ENCODE data around the gene IDH3G.
"Not testable (repeated sequence)": the region's sequence is repeated elsewhere in the genome, so short reads cannot be mapped to it uniquely, and the experiment has no call there.

IDH3G gene

DNA sequence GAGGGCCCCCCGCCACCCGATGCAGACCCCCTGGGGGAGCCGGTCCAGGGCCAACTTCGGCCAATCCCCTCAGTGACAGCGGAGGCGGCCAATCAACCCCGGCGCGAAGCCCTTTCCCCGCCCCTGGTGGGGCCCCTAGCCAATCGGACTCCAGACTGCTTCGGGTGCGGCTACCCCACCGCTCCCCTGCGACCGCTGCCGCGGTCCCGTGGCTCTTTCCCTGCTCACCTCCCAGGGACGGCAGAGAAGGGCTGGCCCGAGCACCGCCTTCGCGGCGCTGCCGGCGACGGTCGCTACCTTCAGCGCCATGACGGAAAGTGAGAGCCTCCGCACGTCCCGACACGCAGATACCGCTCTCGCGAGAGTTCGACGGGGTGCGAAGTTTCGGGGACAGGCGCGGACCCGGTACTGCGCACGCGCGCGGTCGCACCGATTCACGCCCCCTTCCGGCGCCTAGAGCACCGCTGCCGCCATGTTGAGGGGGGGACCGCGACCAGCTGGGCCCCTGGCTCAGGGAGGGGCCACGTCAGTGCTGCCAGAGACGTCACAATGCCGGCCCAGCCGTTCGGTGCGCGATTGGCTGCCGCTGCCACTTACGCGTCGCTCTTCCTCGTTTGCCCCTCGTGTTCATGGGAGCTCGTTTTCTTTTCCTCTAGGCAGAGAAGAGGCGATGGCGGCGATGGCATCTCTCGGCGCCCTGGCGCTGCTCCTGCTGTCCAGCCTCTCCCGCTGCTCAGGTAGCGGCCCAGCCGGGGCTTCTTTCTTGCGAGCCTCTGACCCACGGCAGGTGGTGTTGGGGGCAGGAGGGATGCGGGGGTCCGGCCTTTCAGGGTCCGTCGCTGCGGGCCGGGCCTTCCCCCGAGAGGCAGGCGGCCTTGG lies at the start of gene IDH3G, which contains the start of gene SSR4:
Gene IDH3G, minus strand, starts transcription at position 358 of the 879 bp plus-strand sequence. Its CDS starts 49 bp downstream, at position 309.
Gene SSR4, plus strand, starts transcription at position 651 of the 879 bp plus-strand sequence. Its CDS starts 20 bp downstream, at position 671.
- FAIRE-seq: peak; percentile 96

GRCh38 chrX:153836921-153837320 lies 42.7 kb upstream of the IDH3G start:
- no peak for FAIRE-seq

GRCh38 chrX:153832728-153833127 lies 38.6 kb upstream of the IDH3G start:
- FAIRE-seq: no peak

GRCh38 chrX:153831429-153832150 lies 37.4 kb upstream of the IDH3G start:
- FAIRE-seq: no peak

- no peak for FAIRE-seq
Measured at GRCh38 chrX:153830640-153831428, 36.7 kb upstream of the IDH3G start.

DNA sequence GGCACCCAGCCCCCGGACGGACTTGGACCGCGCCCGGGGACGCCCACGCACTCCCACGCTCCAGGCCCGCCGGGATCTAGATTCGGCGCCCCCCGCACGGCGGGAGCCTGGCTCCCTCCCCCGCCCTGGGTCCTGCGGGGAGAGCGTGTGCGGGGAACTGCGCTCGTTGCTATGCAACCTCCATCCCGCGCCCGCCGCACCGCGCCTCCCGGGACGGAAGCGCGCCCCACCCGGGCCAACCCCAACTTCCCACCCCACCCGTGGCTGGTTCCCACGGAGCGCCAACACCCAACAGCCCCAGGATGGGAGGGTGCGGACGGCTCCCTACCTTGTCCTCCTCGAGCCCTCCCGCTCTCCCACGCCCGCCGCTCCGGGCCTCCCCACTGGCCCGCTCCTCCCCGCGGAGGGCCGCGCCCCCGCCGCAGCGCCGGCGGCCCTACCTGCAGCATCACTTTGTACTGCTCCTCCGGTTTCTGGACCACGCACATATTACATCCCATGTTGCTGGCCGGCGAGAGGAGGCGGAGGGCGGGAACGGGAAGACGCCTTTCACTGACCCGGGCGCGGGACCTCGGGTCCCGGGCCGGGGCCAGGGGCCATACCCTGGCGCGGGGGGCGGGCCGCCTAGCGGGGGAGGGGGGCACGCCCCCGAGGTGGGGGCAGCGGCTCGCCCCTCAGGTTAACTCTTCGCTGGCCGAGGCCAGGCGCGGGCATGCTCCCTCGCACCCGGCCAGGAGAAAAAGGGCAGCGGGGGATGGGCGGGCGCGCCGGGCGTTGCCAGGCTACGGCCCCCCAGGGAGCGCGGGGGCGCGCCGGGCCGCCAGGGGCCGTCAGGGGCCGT lies 35.8 kb upstream of the IDH3G start, which contains the start of gene PDZD4:
Gene PDZD4, minus strand, starts transcription at position 746 of the 841 bp plus-strand sequence. Its CDS starts 246 bp downstream, at position 500.
- FAIRE-seq: no peak

DNA sequence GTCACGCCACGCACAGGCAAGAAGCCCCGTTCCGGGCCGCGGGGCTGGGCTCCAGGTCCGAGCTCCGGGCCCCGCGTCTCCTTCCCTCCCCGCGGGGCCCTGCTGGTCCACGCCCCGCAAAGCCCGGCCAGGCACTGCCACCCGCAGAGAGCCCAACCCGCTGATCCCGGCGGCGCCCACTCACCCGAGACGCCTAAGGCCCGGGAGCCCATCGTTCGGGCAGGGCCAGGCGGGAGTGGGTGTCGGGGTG lies 35.3 kb upstream of the IDH3G start:
- FAIRE-seq: no peak

GRCh38 chrX:153828723-153829548 lies 34.8 kb upstream of the IDH3G start:
- FAIRE-seq: no peak

GRCh38 chrX:153828308-153828707 lies 34.1 kb upstream of the IDH3G start:
- no peak for FAIRE-seq

DNA sequence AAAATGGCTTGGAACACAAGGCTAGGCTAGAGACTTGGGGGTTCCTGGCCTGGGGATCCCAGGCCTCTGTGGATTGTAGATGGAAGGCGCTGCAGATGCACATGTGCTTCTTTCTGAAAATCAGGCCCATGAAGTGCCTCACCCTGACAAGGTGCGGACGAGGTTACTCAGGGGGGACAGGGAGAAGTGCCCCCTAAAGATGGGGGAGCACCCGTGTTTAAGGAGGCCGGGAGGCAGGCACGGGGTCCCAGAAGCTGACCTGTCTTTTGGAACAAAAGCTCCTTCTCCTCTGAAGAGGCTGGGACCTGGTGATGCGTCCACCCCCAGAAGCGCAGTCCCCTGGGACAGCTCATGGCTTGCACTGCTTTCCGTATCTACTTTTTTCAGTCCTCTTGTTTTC lies 33.7 kb upstream of the IDH3G start:
- no peak for FAIRE-seq

- peak; percentile 71 for FAIRE-seq
Measured at GRCh38 chrX:153827016-153827415, 32.8 kb upstream of the IDH3G start.

DNA sequence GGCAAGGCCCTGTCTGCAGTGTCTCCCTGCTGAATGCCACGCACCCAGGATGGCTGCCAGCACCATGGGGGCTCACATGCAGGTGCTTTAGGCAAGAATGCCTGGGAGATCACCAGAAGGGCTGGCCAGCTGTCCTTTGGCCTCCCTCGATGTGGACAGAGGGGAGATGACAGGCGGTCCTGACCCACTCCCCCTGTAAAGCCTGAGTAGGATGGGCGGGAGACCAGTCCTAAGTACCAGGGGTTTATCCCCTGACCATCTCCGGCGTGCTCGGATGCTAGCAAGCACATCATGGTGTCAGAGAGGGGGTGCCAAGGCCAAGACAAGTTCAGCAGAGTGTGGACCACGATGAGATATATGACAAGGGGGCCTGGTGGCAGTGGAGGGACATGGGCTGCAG lies 30.9 kb upstream of the IDH3G start:
- no peak for FAIRE-seq

- FAIRE-seq: no peak
Measured at GRCh38 chrX:153824348-153824747, 30.2 kb upstream of the IDH3G start.

DNA sequence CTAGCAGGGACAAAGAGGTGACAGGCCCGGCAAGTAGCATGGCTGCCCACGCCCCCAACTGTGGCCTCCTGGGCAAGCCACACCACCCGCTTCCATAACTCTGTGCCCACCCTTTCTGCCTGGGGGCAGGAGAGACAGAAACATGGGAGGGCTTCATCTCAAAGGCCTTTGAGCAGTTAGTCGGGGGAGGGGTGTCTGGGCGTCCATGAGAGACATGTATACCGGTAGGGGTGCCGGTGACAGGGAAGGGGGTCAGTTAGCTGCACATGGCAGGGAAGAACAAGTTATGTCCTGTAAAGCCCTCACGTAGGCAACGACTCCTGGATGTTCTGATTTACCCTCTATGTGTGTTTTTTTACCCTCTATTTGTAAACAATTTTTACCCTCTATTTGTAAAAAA lies 26.9 kb upstream of the IDH3G start:
- FAIRE-seq: no peak

DNA sequence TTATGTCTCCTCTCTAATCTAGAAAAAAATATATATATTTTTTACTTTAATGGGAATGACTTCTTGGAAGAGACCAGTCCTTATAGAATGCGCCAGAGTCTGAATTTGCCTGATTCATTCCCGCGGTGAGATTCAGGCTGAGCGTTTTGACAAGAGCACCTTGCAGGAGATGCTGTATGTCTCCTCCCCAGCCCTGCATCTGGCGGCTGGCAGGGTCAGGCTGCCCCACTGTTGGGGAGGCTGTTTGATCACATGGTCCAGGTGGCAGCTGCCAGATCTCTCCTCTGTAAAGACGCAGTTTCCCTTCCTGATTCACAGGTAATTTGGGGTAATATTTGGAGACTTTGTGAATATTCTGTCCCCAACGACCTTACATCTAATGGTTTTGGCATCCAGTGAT lies 26.4 kb upstream of the IDH3G start:
- FAIRE-seq: no peak

DNA sequence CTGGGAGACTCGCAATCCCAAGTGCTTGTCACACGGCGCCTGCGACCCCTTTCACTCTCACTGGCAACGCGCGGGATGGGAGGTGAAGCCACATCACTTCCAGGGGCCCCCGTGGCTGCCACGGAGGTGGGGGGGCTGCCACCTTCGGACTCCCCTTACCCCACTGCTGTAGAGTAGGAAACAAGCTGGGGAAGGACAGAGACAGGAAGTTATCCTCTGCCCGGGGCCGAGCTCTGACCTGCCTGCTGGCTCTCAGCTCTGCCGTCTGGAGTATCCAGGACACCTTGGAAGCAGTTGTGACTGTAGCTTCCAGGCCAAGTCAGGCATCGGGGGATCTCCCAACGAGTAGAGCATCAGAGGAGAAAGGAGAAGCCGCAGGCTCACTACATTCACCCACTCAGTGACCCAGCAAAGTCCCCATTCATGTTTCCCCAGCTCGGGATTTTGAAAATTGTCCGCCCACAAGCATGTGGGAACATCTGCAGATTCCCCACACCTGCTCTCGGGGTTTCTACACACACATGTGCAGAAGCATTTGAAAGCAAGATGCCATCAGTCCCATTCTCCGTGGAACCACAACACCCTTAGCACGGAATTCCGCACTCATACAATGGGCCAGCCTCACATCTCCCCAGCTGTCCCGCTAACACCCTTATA lies 25.3 kb upstream of the IDH3G start:
- no peak for FAIRE-seq

GRCh38 chrX:153818571-153819383 lies 24.6 kb upstream of the IDH3G start:
- no peak for FAIRE-seq

DNA sequence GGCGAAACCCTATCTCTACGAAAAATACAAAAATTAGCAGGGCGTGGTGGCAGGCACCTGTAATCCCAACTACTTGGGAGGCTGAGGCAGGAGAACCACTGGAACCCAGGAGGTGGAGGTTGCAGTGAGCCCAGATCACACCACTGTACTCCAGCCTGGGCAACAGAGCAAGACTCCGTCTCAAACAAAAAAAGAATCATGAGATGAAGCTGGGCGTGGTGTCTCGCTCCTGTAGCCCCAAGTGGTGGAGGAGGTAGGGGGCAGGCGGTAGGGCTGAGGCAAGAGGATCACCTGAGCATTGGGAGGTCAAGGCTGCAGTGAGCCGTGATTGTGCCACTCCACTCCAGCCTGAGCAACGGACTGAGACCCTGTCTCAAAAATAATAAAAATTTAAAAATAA lies 23.9 kb upstream of the IDH3G start:
- not testable (repeated sequence) for FAIRE-seq

- no peak for FAIRE-seq
Measured at GRCh38 chrX:153816831-153817690, 22.9 kb upstream of the IDH3G start.

Data from colon (tissue), 2 donors.